NK-92 treated with Interleukin-12 subunit alpha and Interleukin-12 subunit beta, amount 100 ng/mL, for 24 hours (cell line): Measurements from ENCODE around the gene ECSCR.
"Not testable (repeated sequence)": the region's sequence is repeated elsewhere in the genome, so short reads cannot be mapped to it uniquely, and the experiment has no call there.

ENCODE experiments used
- DNase-seq: peaks from one replicate; lab custom pipeline; 2025; lab: John Stamatoyannopoulos, UW

ECSCR gene

GRCh38 chr5:139413963-139414362 lies 48.6 kb downstream of the ECSCR start:
- no peak for DNase-seq

- DNase-seq: no peak
Measured at GRCh38 chr5:139413153-139413552, 49.4 kb downstream of the ECSCR start.

GRCh38 chr5:139410993-139411828 lies 51.3 kb downstream of the ECSCR start:
- DNase-seq: no peak

GRCh38 chr5:139410121-139410992 lies 52.2 kb downstream of the ECSCR start:
- DNase-seq: no peak

- DNase-seq: not testable (repeated sequence)
Measured at GRCh38 chr5:139409116-139409515, 53.4 kb downstream of the ECSCR start.

GRCh38 chr5:139408191-139408590 lies 54.4 kb downstream of the ECSCR start:
- no peak for DNase-seq

GRCh38 chr5:139407517-139407916 lies 55.0 kb downstream of the ECSCR start:
- DNase-seq: no peak

GRCh38 chr5:139406963-139407362 lies 55.6 kb downstream of the ECSCR start:
- DNase-seq: no peak

- DNase-seq: no peak
Measured at GRCh38 chr5:139404484-139404840, 58.1 kb downstream of the ECSCR start.

- DNase-seq: peak; percentile 97
Measured at GRCh38 chr5:139403787-139404483, 58.6 kb downstream of the ECSCR start, which contains the start of gene SPATA24. Gene SPATA24, minus strand, starts transcription at chr5:139404089. Its CDS starts 29 bp downstream, at chr5:139404060.

GRCh38 chr5:139403418-139403786 lies 59.1 kb downstream of the ECSCR start:
- no peak for DNase-seq

GRCh38 chr5:139402561-139403158 lies 59.9 kb downstream of the ECSCR start:
- no peak for DNase-seq

GRCh38 chr5:139401546-139401945 lies 61.0 kb downstream of the ECSCR start:
- no peak for DNase-seq

- no peak for DNase-seq
Measured at GRCh38 chr5:139399501-139400121, 62.9 kb downstream of the ECSCR start.
